ENCODE data around the gene CLDN10.
"Not testable (repeated sequence)": the region's sequence is repeated elsewhere in the genome, so short reads cannot be mapped to it uniquely, and the experiment has no call there.

Gene CLDN10

DNA sequence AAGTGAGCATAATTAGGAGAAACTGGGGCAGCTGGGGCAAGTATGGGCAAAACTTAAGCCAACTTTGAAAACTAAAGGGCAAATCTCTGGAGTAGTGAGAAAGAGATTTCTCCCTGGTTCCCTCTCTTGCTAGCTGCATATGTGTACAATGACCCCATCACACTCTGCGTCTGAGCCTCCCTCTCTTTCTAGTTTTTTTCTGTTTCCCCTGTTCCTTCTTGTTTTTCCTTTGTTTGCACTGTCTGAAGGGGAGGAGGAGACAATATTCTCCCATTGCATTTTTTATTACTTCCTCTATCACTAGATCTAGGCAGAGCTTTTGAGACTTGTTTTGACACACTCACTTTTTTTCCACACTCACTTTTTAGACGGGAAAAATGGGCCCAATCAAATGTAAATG, 11.2 kb upstream of the CLDN10 start:
- peak in 1 of 56 donors; percentile 38 for DNase-seq

- no peak for DNase-seq
Observed at GRCh38 chr13:95541911-95542474, 10.5 kb upstream of the CLDN10 start.

DNA sequence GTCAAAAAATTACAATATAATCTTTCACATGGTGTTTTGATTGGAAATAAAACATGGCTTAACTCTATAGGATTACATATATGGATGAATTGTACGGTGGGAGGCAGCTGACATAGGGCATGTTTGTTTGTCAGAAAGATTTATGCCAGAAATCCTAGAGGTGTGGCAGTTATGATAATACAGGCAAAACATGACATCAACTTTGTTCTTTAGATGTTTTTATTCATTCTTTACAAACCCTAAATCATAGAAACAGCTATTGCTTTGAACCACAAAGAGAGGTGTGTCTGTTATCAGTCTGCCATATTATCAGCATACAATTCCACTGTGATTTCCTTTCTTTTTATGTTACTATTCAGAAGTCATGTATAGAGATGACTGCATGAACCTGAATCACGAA, 8.2 kb upstream of the CLDN10 start:
- no peak for DNase-seq

GRCh38 chr13:95546919-95547318, 5.6 kb upstream of the CLDN10 start:
- no peak for DNase-seq

DNA sequence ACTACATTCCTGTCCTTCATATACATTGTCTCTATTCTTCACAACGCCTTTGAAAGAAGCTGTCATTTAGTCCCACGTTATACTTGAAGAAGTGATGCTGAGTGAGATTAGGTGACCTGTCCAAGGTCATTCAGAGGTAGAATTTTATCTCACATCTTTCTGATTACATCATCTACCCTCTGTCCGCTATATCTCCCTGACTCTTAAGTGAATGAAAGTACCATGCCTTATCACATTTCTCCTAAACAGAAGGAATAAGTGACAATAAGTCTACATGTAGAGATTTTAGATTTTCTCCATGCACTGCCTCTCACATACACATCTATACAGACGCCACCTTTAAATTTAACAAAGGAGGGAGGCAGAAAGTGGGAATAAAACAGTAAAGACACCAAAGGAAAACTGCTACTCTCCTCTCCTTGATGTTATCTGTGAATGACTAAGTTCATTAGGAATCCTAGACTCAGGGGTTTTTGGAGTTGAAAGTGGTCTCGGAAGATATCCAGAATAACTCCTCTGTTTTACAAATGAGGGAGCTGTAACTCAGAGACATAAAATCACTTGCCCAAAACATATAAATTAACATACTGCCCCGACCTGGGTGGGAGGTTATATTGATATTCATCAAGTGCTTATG, 4.9 kb upstream of the CLDN10 start:
- DNase-seq = no peak

GRCh38 chr13:95552208-95552538, 347 bp upstream of the CLDN10 start:
- no peak for DNase-seq

DNA sequence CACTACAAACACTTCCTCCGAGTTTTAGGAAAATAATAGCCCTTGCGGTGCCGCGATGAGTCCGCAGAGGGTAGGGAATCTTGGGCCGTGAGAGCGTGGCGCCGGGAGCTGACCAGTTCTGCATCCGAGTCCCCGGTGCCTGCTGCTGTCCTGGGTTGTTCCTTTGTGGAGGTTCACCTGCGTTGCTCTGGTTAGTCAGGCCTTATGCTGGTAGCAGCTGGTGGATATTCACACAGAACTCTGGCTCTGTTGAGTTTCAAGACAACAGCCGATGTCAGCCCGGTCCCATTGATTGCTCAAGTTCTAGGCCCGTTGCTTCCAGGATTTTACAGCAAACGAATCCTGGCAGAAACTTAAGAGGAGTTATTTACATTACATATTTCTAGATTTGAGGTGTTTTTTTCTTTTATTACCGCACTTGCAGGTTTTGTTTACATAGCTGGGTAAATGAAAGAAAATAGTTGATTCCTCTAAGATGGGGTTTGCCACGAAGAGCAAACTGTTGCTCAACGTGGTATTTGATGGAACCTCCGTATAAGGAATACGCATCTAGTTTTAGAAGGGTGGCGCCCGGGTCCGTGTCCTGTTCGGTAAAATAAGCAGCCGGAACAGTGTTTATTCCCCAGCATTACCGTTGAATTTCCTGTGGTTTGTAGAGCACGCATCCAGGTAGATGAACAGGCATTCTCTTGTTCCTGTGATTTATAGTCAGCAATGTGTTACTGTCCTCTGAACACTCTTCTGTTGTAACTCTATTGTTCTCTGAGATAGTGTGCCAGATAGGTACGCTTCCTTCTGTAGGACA, 1.3 kb downstream of the CLDN10 start:
- DNase-seq = no peak

GRCh38 chr13:95557013-95557412, 4.5 kb downstream of the CLDN10 start:
- no peak for DNase-seq

DNA sequence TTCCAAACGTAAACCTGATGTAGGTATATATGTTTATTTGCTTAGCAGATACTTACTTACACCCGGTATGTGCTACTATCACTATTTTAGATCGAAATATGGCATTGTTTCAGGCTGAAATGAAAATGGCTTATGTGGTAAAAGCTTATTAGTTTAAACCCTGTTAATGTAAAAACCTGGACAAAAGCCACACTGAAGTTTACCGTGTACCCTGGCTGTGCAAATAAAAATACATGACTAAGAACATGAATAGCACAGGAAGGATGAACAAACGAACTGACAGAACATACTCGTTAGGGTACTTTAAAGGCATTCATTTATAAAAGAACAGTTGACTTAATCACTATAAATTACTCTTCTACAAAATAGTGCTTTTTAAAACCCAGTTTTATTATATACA, 6.6 kb downstream of the CLDN10 start:
- DNase-seq = no peak

GRCh38 chr13:95560387-95560786, 7.9 kb downstream of the CLDN10 start:
- no peak for DNase-seq

DNA sequence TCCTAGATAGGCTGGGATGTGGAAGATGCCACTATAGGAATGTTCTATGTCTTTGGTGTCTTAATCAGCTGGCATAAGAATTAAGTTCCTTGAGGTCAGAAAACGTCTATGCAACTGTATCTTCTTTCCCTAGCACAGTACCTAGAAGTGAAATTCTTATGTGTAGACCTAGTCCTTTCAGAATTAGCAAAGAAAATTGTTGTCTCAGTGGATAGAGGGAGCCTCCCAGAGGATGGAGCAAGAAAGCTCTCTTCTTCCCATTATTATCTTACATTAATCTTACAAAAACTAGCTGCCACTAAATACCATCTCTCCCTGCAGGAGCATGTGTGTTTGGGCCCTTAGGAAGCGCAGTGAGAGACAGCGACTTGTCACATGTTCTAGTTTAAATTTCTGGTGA, 11.6 kb downstream of the CLDN10 start:
- DNase-seq = no peak

GRCh38 chr13:95564733-95565291, 12.3 kb downstream of the CLDN10 start:
- no peak for DNase-seq

DNA sequence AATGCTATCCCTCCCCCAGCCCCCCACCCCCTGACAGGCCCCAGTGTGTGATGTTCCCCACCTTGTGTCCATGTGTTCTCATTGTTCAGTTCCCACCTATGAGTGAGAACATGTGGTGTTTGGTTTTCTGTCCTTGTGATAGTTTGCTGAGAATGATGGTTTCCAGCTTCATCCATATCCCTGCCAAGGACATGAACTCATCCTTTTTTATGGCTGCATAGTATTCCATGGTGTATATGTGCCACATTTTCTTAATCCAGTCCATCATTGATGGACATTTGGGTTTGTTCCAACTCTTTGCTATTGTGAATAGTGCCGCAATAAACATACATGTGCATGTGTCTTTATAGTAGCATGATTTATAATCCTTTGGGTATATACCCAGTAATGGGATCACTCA, 13.2 kb downstream of the CLDN10 start:
- not testable (repeated sequence) for DNase-seq

- DNase-seq = no peak
Observed at GRCh38 chr13:95568131-95568530, 15.6 kb downstream of the CLDN10 start.

GRCh38 chr13:95570016-95570415, 17.5 kb downstream of the CLDN10 start:
- DNase-seq = no peak

- no peak for DNase-seq
Observed at GRCh38 chr13:95571941-95572340, 19.4 kb downstream of the CLDN10 start.

- DNase-seq = no peak
Observed at GRCh38 chr13:95573221-95573620, 20.7 kb downstream of the CLDN10 start.

- DNase-seq = no peak
Observed at GRCh38 chr13:95579303-95579702, 26.8 kb downstream of the CLDN10 start.

GRCh38 chr13:95585867-95586266, 33.3 kb downstream of the CLDN10 start:
- DNase-seq = no peak

DNA sequence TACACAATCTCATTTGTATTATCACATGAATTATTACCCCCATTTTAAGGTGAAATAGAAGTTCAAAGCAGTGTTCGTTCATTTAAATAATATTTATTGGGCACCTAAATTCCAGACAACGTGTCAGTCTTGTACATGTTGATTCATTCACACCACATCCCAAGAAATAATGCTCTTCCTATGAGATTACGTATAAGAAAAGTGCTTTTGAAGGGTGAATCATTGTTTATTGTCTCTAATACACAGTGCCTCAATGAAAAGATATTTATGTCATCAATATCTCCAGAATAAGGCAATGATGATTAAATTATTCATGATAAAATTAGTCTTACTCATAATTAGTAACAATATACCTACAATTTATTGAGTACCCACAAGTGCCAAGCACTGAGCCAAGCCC, 35.6 kb downstream of the CLDN10 start:
- DNase-seq = no peak

GRCh38 chr13:95588721-95589120, 36.2 kb downstream of the CLDN10 start:
- DNase-seq = no peak

DNA sequence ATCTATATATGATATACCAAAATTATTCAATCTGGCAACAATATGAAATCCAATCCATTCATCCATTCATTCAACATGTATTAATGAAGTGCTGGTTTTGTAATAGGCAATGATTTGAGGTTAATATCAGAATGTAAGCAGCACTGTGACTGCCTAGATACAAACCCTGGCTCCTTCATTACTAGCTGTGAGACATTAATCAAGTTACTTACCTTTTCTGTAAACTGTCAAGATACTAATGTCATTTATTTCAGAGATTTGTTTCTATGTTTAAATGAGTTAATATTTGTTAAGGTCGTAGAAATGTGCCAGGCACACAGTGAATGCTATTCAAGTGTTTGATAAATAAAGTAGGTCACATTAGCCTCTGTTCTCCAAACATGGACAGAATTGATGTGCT, 40.9 kb downstream of the CLDN10 start:
- DNase-seq = no peak

DNA sequence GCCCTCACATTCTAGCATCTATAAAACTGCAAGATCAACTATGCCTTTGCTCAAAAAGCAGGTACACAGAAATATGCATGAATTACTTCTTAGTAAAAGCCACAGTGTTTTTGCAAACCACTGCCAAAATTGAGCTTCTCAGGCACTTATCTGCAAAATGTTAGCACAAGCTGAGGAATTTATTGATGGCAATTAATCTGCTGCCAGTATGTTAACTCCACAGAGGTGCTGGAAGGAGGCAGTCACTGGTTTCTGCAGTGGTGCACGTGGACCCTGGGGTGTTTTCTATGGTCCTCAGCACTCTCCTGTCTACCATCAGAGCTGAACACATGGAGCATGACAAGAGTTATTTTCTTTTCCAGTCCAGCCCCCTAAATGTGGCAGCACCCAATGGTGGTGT, 44.2 kb downstream of the CLDN10 start:
- no peak for DNase-seq
